CD4-positive, alpha-beta T cell treated with Interleukin-2 at 100 ng/mL for 4 hours (primary cell): Measurements from ENCODE around the gene NBPF1.
"Not testable (repeated sequence)": the region's sequence is repeated elsewhere in the genome, so short reads cannot be mapped to it uniquely, and the experiment has no call there.

Source experiments
- DNase-seq: peaks from one replicate; pipeline ENCODE4 v3.0.0-alpha.2; 2020; ENCODE audit warnings: low spot score

Gene NBPF1

GRCh38 chr1:16545682-16546095, 67.7 kb downstream of the NBPF1 start:
- DNase-seq = not testable (repeated sequence)

- not testable (repeated sequence) for DNase-seq
These were observed 72.9 kb downstream of the NBPF1 start for GRCh38 chr1:16540421-16540893.

GRCh38 chr1:16537528-16537927, 75.8 kb downstream of the NBPF1 start:
- DNase-seq = not testable (repeated sequence)

- DNase-seq = not testable (repeated sequence)
These were observed 76.6 kb downstream of the NBPF1 start for GRCh38 chr1:16536796-16537195.

- not testable (repeated sequence) for DNase-seq
These were observed 77.5 kb downstream of the NBPF1 start for GRCh38 chr1:16535898-16536297.

- DNase-seq = not testable (repeated sequence)
These were observed 77.9 kb downstream of the NBPF1 start for GRCh38 chr1:16535487-16535886.

- peak; percentile 14 for DNase-seq
These were observed 78.4 kb downstream of the NBPF1 start for GRCh38 chr1:16534829-16535456.

GRCh38 chr1:16534239-16534828, 79.0 kb downstream of the NBPF1 start:
- not testable (repeated sequence) for DNase-seq

GRCh38 chr1:16532235-16532991, 81.0 kb downstream of the NBPF1 start:
- DNase-seq = not testable (repeated sequence)

GRCh38 chr1:16528338-16528737, 85.0 kb downstream of the NBPF1 start:
- DNase-seq = not testable (repeated sequence)

GRCh38 chr1:16525769-16526168, 87.6 kb downstream of the NBPF1 start:
- DNase-seq = not testable (repeated sequence)

GRCh38 chr1:16521679-16522078, 91.7 kb downstream of the NBPF1 start:
- not testable (repeated sequence) for DNase-seq

- DNase-seq = no peak
These were observed 92.1 kb downstream of the NBPF1 start for GRCh38 chr1:16521288-16521583.

GRCh38 chr1:16520435-16521287, 92.7 kb downstream of the NBPF1 start:
- DNase-seq = not testable (repeated sequence)

GRCh38 chr1:16519255-16519951, 94.0 kb downstream of the NBPF1 start:
- DNase-seq = not testable (repeated sequence)

- DNase-seq = not testable (repeated sequence)
These were observed 94.5 kb downstream of the NBPF1 start for GRCh38 chr1:16518913-16519254.

GRCh38 chr1:16516694-16517410, 96.5 kb downstream of the NBPF1 start:
- not testable (repeated sequence) for DNase-seq

GRCh38 chr1:16514107-16515055, 99.0 kb downstream of the NBPF1 start, which contains the start of gene RNU1-1:
Gene RNU1-1 (minus strand): TSS chr1:16514285.
- peak; percentile 69 for DNase-seq

- DNase-seq = peak; percentile 66
These were observed 99.8 kb downstream of the NBPF1 start for GRCh38 chr1:16513412-16514106.
